Measurements from ENCODE around the gene MARF1. TPM values are rescaled to one million over a fixed set of nuclear protein-coding genes. Genes with fewer than 3 reads are reported as not detected.

Gene MARF1
- total and polyA plus RNA-seq, 4 donors: 7.0 to 19.8 (median 12.6) TPM

GRCh38 chr16:15597135-15597534, 45.8 kb downstream of the MARF1 start:
- no peaks in the 10 kb centered on the region for H3K27me3 ChIP-seq (ENCODE audit: control insufficient read depth in 4 of 4, insufficient read depth in 4 of 4, low read length in 3 of 4)
- no peaks in the 10 kb centered on the region for H3K9me3 ChIP-seq (ENCODE audit: control insufficient read depth in 4 of 4, low read length in 3 of 4)
- 89% methylated on average over 6 of the region's 6 CpGs for WGBS
- TF ChIP-seq CTCF (IDR thresholded peaks at IDR 0.05; ENCODE audit: low read depth, low read length, missing input control): no peak
- TF ChIP-seq FOXA2 (IDR thresholded peaks at IDR 0.05): no peak
- no peak for TF ChIP-seq MAX (IDR thresholded peaks at IDR 0.05)
- no peak for TF ChIP-seq REST (IDR thresholded peaks at IDR 0.05)
- TF ChIP-seq RAD21 (IDR thresholded peaks at IDR 0.05): no peak
- TF ChIP-seq RXRA (IDR thresholded peaks at IDR 0.05): no peak
- no peak for TF ChIP-seq EGR1 (IDR thresholded peaks at IDR 0.05; ENCODE audit: low read depth in 2 of 2)
- no peak for TF ChIP-seq ZBTB33 (IDR thresholded peaks at IDR 0.05)
- TF ChIP-seq ATF3 (IDR thresholded peaks at IDR 0.05): no peak
- no peak for TF ChIP-seq NR2F2 (IDR thresholded peaks at IDR 0.05)
- TF ChIP-seq FOXA1 (IDR thresholded peaks at IDR 0.05): no peak
- TF ChIP-seq HNF4G (IDR thresholded peaks at IDR 0.05): no peak
- no peak overlapping the region for H3K27ac ChIP-seq (ENCODE audit: low read depth in 1 of 2, low read length in 2 of 2)
- peaks cover 6 to 57% (median 39%) of the 10 kb centered on the region in 4 donors for H3K36me3 ChIP-seq (ENCODE audit: control insufficient read depth in 4 of 4, insufficient read depth in 3 of 4, low read depth in 1 of 4, low read length in 3 of 4)
- DNase-seq (ENCODE audit: low spot score): no peak
- no peak overlapping the region for H3K9ac ChIP-seq (ENCODE audit: low read depth in 1 of 2, low read length in 2 of 2)
- H3K4me3 ChIP-seq (ENCODE audit: low read depth in 1 of 3, low read length in 3 of 3): no peak overlapping the region
- peaks cover 0 to 5% (median 3%) of the 10 kb centered on the region in 4 donors for H3K4me1 ChIP-seq (ENCODE audit: control insufficient read depth in 4 of 4, insufficient read depth in 4 of 4, low read length in 3 of 4)

- no peak for DNase-seq (ENCODE audit: low spot score)
- no peak overlapping the region for H3K27ac ChIP-seq (ENCODE audit: low read depth in 1 of 2, low read length in 2 of 2)
- 61% methylated on average over 6 of the region's 6 CpGs for whole genome bisulfite sequencing
- H3K9me3 ChIP-seq (ENCODE audit: control insufficient read depth in 4 of 4, low read length in 3 of 4): no peaks in the 10 kb centered on the region
- H3K27me3 ChIP-seq (ENCODE audit: control insufficient read depth in 4 of 4, insufficient read depth in 4 of 4, low read length in 3 of 4): no peaks in the 10 kb centered on the region
- TF ChIP-seq ZBTB33 (IDR thresholded peaks at IDR 0.05) (no peak), RAD21 (IDR thresholded peaks at IDR 0.05) (no peak), HNF4G (IDR thresholded peaks at IDR 0.05) (no peak), GABPA (IDR thresholded peaks at IDR 0.05 in 1 of 2, conservative IDR thresholded peaks at IDR 0.05 in 1 of 2) (no peak), REST (IDR thresholded peaks at IDR 0.05) (no peak)
- no peak overlapping the region for H3K4me3 ChIP-seq (ENCODE audit: low read depth in 1 of 3, low read length in 3 of 3)
- peaks cover 4 to 37% (median 25%) of the 10 kb centered on the region in 4 donors for H3K36me3 ChIP-seq (ENCODE audit: control insufficient read depth in 4 of 4, insufficient read depth in 3 of 4, low read depth in 1 of 4, low read length in 3 of 4)
- no peak overlapping the region for H3K9ac ChIP-seq (ENCODE audit: low read depth in 1 of 2, low read length in 2 of 2)
- H3K4me1 ChIP-seq (ENCODE audit: control insufficient read depth in 4 of 4, insufficient read depth in 4 of 4, low read length in 3 of 4): peaks cover 0 to 4% (median under 1%) of the 10 kb centered on the region in 4 donors
These were observed 48.1 kb downstream of the MARF1 start for GRCh38 chr16:15594711-15595320.
